ENCODE data around the gene HS1BP3.

- TF ChIP-seq CTCF (conservative IDR thresholded peaks at IDR 0.05 in 1 of 2, IDR thresholded peaks at IDR 0.05 in 1 of 2; ENCODE audit: extremely low read depth in 1 of 2, insufficient read depth in 1 of 2, low read depth in 1 of 2, low read length in 2 of 2) = no peak
- TF ChIP-seq EZH2 (IDR thresholded peaks at IDR 0.05; ENCODE audit: borderline replicate concordance, low read length) = no peak
These were observed 27.9 kb upstream of the HS1BP3 start for GRCh38 chr2:20678780-20679179.
